NCI-H1694 (cell line): ENCODE results near the gene ABCC1.
"Not testable (repeated sequence)": the region's sequence is repeated elsewhere in the genome, so short reads cannot be mapped to it uniquely, and the experiment has no call there.

Experiments used
- DNase-seq: peaks from one replicate; lab custom pipeline; 2025; lab: John Stamatoyannopoulos, UW

Gene ABCC1

DNA sequence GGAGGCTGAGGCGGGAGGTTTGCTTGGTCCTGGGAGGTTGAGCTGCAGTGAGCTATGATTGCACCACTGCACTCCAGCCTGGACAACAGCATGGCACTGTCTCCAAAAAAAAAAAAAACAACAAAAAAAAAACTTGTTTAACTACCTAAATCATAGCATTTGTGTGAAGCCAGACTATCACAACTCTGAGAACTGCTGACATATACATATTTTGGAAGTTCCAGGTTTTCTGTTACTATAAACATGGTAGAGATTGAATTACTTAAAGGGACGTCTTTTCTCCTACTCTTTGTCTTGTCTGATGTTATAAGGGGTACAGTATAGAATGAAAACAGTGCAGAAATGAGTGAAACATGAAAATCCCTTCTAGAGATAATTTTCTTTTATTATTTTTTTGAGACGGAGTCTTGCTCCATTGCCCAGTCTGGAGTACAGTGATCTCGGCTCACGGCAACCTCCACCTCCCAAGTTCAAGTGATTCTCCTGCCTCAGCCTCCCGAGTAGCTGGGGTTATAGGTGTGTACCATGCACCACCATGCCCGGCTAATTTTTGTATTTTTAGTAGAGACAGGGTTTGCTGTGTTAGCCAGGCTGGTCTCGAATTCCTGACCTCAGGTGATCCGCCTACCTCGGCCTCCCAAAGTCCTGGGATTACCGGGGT lies 18.4 kb downstream of the ABCC1 start:
- no peak for DNase-seq

DNA sequence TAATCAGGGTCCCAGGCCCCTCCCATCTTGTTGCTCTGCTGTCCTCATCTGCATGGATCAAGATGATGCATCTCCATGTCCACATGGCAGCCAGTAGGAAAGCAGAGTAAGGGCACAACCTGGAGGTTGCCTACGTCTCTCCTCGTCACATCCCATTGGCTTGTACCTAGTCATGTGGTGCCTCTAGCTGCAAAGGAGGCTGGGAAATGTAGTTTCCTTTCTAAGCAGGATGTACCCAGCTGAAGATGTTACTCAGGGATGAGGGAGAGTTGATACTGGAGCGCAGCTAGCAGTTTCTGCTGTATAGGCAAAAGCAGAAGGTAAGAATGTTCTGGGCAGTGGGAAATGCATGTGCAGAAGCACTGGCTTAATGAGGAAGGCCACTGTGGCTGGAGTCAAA lies 20.8 kb downstream of the ABCC1 start:
- no peak for DNase-seq

DNA sequence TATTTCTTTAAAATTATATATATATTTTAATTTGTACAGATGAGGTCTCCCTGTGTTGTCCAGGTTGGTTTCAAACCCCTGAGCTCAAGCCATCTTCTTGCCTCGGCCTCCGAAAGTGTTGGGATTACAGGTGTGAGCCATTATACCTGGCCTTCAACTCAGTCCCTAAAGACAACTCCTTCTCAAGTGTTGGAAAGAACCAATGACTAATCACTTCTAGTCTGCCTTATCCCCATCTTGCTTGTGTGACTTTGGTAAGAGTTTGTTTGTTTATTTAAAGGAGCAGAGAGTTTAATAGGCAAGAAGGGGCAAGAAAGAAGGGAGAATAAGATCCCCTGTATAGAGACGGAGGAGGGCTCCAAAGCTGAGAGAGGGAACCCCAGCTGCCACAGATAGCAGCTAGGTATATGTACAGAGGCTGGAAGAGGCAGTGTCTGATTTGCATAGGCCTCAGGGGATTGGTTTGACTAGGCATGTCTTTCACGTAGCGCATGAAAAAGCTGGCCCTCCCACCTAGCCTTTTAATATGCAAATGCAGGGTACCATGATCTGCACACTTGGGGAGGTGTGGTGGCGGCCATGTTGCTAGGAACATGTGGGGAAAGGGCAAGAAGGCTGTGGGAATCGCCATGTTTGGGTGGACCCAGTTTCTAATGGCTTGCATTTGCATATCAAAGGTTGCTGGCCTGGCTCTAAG lies 21.5 kb downstream of the ABCC1 start:
- DNase-seq, result no peak

DNA sequence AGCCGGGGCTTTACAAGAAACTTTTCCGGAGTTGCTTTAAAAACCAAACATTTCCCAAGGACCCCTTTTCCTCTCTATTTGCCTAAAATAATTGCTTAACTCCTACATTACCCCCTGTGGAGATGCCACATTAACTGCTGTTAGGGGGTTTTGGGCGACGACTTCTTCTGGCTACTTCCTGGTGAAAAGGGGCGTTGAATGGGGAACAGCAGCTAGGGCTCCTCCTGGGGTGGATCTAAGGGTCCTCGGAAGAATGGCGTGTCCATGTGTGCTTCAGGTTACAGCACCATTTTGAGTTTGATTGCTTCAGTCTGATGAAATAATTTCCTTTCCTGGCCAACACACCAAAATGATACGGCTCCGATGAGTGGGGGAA lies 22.0 kb downstream of the ABCC1 start:
- no peak for DNase-seq

DNA sequence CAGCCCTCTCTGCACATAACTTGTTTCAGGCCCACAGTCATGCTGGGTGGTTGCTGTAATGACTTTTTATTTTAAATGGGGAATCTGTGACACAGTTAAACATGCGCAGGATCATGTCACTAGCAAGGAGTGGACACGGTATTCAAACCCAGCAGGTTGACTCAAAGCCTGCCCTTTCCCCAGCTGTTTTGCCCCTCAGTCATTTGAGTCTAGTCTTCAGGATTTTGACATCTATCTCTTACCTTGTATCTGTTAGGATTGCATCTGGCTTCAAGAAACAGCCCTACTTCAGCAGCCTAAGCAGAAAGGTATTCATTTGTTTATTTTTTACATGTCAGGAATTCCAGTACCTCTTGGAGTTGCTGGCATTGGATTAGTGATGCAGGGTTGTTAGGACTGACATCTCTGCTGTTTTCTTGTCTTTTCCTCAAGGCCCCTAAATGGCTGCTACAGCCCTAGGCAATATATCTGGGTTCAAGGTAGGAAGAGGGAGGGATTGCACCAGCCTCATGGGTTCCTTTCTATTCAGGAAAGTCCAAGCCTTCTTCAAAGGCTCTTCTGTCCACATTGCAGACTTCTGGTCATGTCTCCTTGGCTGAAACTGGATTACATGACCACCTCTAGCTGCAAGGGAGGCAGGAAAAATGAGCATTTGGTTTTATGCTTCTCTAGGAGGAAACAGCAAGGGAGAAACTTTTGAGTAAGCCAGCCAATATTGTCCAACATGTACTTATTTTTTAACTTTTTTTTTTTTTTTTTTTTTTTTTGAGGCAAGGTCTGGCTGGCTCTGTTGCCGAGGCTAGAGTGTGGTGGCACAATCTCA lies 22.8 kb downstream of the ABCC1 start:
- DNase-seq, result no peak

DNA sequence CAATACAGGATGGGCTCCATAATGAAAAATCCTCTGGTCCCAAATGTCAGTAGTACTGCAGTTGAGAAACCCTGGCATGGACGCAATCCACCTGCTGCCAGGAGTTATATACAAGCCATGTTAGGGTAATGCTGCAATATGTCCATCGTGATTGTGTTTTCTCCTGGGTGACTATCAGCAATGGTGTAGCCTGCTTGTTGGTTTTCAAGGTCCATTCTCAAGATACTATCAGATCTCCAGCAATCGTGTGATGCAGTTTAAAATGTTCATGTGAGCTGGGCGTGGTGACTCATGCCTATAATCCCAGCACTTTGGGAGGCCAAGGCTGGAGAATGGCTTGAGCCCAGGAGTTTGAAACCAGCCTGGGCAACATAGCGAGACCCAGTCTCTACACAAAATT lies 24.0 kb downstream of the ABCC1 start:
- DNase-seq, result no peak

DNA sequence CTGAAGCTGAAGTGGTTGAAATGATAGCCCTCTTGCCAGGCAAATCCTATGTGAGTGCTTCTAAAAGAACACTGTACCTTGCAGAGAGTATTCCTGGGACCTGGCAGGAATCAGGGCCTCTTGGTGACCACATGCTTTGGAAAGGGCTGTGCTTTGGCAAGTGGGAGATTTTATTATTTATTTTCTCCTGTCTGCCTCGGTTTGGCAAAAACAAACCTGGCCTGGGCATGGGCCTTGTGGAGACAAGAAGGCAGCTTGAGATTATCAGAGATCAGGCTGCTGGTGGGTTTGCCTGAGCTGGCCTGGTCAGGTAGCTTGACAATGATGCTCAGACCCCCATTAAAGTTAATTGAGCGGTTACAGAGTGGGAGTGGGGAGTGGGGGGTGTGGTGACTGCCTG lies 24.6 kb downstream of the ABCC1 start:
- no peak for DNase-seq

DNA sequence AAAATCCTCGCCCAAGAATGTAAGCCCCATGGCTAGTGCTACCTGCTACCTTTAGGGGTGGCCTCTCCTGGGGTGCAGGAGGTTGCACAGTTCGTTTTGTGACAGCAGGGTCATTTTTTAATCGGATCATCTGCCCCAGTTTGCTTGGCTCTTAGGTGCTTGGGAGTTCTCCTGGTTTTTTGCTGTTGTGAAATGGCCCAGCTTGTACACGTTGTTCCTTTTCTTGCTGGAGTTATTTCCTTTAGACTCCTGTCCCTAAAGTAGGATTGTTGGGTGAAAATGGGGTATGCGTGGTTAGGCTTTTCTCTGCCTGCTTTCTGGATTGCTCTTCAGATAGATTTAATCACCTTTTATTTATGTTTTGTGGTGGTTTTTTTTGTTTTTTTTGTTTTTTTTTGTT lies 25.8 kb downstream of the ABCC1 start:
- no peak for DNase-seq

DNA sequence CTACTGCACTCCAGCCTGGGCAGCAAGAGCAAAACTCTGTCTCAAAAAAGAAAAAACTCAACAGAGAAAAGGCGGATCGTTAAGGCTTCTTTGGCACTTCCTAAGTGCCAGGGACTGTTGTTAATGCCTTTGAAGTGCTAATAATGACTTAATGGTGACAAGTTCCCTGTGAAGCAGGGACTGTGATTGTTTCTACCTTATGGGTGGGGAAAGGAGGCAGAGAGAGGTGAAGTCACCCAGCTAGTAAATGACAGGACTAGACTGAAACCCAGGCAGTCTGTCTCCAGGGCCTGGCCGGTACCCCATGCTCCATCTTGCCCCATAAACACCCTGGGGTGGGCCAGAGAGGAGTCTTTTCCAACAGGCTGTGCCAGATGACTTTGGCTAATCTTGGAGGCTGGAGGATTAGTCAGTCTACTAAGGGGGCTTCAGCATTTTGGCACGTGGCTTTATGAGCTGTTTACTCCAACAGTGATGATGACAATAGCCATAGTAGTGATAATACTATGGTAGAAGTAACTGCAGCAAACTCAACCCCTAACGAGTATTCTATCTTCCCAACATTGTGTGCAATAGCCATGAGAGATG lies 26.9 kb downstream of the ABCC1 start:
- DNase-seq, result no peak

DNA sequence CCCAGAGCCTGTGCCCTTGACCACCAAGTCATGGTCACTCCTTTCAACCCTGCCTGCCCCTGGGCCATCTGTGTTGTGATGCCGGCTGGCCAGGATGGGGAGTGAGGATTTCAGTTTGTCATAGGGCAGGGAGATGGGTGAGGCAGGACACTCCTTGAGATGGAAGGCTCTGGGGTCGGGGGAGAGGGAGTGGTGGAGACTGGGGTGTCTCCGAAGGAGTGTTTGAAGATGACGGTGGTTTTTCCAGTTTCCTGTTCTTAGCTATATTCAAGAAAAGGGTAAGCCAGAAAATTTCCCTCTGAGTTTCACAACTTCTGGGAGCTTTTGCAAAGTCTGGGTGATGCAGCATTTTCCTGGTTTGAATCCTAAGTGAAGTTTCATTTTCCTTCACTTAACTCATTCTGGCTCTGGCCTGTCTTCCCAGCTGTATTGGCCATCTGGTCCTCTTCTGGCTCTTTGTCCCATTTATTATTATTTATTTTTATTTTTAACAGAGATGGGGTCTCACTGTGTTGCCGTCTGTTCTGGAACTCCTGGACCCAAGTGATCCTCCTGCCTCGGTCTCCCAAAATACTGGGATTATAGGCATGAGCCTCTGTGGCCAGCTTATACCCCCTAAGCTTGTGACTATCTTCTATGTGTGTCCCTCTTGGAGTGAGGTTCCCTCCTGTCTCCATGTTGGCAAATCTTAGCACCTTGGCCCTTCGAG lies 27.7 kb downstream of the ABCC1 start:
- no peak for DNase-seq

DNA sequence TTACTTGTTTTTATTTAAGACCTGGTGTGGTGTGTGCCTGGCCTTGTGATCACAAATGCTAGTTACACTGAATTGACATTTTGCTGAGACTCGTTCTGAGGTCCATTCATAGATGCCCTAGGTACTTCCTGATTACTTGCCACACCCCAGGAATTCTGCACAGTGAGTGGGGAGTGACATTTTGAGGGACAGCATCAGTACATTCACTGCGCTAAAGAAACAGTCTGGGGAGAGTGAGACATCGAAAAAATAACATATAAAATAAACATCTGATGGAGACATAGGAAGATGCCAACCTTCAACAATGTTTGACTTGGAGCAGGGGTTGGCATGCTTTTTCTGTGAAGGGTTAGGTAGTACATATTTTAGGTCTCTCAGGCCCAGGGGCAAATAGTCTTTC lies 30.4 kb downstream of the ABCC1 start:
- DNase-seq, result no peak

DNA sequence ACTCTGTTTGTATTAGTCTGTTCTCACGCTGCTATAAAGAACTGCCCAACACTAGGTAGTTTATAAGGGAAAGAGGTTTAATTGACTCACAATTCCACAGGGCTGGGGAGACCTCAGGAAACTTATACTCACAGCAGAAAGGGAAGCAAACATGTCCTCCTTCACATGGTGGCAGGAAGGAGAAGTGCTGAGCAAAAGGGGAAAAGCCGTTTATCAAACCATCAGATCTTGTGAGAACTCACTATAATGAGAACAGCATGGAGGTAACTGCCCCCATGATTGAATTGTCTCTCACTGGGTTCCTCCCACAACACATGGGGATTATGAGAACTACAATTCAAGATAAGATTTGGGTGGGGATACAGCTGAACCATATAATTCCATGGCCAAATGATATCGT lies 30.9 kb downstream of the ABCC1 start:
- no peak for DNase-seq

DNA sequence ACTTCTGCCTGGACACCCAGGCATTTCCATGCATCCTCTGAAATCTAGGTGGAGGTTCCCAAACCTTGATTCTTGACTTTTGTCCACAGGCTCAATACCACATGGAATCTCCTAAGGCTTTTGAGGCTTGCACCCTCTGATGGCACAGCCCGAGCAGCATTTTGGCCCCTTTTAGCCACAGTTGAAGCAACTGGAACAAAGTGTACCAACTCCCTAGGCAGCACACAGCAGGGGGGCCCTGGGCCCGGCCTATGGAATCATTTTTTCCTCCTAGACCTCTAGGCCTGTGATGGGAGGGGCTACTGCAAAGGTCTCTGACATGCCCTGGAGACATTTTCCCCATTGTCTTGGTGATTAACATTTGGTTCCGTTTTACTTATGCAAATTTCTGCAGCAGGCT lies 32.0 kb downstream of the ABCC1 start:
- DNase-seq, result no peak

DNA sequence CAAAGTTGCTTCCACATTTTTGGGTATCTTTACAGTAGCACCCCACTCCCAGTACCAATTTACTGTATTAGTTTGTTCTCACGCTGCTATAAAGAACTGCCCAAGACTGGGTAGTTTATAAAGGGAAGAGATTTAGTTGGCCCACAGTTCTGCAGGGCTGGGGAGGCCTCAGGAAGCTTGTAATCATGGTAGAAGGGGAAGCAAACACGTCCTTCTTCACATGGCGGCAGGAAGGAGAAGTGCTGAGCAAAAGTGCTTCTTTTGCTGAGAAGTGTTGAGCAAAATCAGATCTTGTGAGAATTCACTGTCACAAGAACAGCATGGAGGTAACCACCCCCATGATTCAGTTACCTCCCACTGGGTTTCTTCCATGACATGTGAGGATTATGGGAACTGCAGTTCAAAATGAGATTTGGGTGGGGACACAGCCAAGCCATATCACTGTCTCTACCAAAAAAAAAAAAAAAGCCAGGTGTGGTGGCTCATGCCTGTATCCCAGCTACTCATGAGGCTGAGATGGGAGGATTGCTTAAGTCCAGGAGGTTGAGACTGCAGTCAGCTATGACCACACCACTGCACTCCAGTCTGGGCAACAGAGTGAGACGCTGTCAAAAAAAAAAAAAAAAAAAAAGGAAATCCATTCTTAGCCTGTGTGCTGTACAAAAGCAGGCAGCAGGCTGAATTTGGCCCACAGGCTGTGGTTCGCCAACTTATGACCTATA lies 32.9 kb downstream of the ABCC1 start:
- DNase-seq, result not testable (repeated sequence)

DNA sequence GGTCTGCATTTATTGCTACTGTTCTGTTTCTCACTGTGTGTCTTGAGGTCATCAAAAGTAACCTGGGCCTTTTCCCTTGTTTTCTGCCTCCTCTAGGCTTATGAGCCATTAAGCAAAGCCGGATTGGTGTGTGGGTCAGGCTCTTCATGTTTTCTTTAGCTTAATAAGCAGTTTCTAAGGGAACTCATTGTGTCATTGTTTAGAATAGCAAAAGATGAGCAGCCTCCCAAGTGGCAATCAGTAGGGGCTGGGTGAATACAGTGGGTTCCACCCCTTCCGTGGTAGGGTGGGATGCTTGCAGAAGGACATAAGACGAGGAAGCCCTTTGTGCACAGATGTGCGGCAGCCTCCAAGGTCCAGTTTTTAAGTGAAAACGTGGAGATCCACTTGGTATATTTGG lies 34.5 kb downstream of the ABCC1 start:
- no peak for DNase-seq

DNA sequence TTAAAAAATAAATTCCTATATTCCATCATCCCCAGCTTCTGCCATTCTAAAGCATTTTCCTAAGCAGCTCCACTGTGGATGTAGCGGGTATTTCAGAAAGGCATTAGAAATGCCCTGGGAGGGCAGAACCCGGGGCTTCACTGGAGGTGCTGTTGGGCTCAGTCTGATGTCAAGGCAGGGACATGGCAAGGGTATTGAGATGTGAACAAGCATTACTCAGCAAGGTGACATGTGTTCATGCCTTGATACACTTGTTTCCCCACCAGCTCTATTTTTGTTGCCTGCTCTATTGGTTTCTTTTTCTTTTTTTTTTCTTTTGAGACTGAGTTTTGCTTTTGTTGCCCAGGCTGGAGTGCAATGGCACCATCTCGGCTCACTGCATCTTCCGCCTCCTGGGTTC lies 35.7 kb downstream of the ABCC1 start:
- no peak for DNase-seq

DNA sequence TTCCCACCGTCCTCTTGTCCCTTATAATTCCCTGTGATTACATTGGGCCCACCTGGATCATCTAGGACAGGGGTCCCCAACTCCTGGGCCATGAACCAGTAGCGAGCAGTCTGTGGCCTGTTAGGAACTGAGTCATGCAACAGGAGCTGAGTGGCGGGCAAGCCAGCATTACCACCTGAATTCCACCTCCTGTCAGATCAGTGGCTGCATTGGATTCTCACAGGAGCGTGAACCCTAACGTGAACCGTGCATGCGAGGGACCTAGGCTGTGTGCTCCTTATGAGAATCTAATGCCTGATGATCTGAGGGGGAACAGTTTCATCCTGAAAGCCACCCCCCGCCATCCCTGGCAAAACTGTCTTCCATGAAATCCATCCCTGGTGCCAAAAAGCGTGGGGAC lies 36.8 kb downstream of the ABCC1 start:
- no peak for DNase-seq

DNA sequence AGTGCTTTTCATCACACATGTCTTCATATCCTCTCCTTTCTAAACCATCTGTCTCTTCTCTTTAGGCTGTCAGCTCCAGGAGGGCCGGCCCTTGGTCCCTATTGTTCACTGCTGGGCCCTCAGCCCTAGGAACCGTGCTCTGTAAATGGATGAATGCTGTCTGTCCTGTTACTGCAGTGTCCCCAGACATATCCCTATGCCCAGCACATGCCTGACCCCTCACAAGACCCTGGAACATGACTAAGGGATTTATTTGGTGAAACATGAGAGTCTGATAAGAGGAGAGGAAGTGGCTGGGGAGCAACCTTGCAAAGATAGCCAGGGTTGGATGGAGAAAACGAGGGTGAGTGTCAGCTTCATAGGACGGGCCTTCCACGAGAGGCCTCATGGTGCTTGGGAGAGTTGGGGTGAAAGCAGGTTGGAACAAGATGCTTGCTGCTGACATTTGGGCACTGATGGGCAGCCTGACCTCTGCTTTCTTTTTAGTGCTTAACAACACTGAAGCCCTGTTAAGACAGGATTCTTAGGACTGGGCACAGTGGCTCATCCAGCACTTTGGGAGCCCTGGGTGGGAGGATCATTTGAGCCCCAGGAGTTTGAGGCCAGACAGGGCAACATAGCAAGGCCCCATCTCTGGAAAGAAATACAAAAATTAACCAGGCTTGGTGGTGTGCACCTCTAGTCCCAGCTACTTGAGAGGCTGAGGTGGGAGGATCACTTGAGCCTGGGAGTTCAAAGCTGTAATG lies 39.0 kb downstream of the ABCC1 start:
- DNase-seq, result no peak

DNA sequence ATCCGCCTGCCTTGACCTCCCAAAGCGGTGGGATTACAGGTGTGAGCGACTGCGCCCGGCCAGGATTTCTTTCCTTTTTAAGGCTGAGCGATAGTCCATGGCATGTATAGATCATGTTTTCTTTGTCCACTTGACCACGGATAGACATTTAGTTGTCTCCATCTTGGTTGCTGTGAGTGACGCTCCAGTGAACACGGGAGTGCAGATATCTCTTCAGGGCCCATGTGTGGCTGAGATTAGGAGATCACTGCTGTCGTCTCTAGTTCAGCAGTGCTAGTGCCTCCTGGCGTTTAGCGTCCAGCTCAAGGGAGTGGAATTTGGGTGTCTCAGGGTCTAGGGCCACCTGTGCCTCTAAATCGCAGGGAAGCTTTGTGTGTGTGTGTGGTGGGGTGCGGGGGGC lies 41.5 kb downstream of the ABCC1 start:
- no peak for DNase-seq

DNA sequence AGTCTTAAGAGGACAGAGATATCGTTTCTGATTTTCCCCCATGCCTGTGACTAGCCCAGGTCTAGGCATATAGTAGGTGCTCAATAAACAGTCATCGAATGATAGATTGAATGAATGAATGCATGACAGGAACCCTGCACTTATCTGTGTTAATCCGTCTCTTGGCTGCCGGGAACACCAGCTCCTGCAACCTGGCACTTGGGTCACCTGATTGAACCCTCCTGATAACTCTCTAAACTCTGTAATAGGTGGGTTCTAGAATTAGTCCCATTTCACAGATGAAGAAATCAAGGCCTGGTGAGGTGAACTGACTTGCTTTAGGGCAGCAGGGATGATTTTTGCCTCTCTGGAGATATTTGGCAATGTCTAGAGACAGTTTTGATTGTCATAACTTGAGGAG lies 43.7 kb downstream of the ABCC1 start:
- DNase-seq, result no peak

DNA sequence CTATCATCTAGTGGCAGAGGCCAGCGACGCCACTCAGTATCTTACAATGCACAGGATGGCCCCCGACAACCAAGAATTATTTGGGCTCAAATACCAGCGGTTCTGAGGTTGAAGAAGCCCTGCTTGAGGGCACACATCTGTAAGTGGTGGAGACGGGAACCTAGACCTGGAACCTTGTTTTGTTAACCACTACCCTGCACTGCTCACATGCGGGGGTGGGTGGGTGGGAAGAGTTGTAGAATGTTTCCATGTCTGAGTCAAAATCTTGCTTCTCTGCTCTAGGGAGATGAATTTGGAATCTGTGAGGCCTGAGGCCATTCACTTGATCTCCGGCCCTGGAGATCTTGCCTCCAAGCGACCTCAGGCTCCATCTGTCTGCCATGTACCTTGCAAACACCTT lies 44.1 kb downstream of the ABCC1 start:
- DNase-seq, result no peak
